ENCODE results near the gene FYN.
"Not testable (repeated sequence)": the region's sequence is repeated elsewhere in the genome, so short reads cannot be mapped to it uniquely, and the experiment has no call there.

The FYN gene

GRCh38 chr6:111683749-111684267 lies 189.4 kb downstream of the FYN start:
- DNase-seq (ENCODE audit: low read depth in 3 of 3) = no peak

DNA sequence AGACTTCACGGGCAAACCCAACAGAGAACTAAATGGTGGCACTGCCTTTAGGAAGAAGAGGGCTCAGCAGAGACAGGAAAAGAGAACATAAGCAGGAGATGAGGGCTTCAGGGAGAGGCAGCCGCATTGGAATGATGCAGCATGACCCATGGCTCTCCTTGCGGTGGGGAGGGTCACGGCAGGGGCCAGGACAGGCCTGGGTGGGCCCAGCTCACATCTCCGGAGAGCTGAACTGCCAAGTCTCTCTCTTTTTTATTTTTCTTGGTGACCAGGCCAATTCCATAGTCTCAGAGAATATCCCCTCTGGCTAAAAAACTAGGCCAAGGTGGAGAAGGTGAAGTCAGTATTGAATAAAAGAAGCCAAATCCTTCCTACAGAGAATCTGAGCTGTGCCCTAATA lies 190.1 kb downstream of the FYN start:
- no peak for DNase-seq (ENCODE audit: low read depth in 3 of 3)

- DNase-seq (ENCODE audit: low read depth in 3 of 3) = no peak
Observed at GRCh38 chr6:111681860-111682259, 191.4 kb downstream of the FYN start.

DNA sequence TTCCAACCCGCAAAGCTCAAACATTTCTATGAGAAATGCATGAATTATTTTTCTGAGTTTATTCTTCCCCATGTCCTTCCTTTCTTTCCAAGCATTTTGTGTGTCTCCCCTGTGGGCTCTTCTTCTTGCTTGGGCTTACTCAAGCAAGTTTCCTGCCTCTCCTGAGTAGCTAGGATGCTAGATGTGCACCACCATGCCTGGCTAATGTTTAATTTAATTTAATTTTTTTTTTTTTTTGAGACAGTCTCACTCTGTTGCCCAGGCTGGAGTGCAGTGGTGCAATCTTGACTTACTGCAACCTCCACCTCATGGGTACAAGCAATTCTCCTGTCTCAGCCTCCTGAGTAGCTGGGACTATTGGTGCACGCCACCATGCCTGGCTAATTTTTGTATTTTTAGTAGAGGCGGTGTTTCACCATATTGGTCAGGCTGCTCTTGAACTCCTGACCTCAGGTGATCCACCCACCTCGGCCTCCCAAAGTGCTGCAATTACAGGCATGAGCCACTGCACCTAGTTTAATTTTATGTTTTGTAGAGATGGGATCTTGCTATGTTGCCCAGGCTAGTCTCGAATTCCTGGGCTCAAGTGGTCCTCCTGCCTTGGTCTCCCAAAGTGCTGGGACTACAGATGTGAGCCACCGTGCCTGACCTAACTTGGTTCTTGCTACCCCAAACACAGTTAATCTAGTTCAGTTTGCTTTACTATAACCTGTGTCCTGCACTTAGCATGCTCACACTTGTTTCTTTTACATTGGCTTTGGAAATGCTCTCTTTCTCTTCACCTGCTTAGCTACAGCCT lies 192.2 kb downstream of the FYN start:
- not testable (repeated sequence) for DNase-seq (ENCODE audit: low read depth in 3 of 3)

GRCh38 chr6:111680015-111680712 lies 193.1 kb downstream of the FYN start:
- DNase-seq (ENCODE audit: low read depth in 3 of 3) = no peak

DNA sequence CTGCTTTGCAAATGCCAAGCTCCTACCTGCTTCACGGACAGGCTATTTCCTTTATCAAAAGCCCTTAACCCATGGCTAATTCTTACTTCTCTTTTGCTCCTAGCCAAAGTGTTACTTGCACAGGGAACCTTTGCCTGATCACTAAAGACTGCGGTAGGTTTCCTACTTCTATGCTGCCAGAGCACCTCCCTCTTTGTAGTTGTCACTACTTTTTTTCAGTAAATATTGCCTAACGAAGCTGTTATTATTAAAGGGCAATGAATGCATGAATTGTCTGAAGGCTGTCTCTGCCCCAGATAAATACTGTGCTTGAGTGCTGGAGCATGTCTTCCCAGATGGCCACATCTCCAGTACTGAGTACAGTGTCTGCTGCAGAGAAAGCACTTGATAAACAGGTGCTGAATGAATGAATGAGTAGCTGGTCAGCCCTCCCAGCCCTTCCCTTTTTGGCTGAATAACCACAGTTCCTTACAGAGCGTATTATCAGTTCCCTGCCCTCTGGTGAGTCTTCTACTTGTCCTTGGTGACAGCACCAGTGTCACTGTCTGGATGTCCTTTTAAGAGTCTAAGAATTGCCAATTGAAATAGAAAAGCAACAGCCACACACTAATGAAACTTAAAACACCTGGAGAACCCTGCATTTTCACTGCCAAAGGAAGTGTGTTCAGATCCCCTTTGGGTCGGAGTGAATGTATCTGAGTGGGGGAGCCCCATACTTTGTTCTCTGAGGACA lies 194.0 kb downstream of the FYN start:
- DNase-seq (ENCODE audit: low read depth in 3 of 3) = no peak

- no peak for DNase-seq (ENCODE audit: low read depth in 3 of 3)
Observed at GRCh38 chr6:111677249-111677990, 195.8 kb downstream of the FYN start.

DNA sequence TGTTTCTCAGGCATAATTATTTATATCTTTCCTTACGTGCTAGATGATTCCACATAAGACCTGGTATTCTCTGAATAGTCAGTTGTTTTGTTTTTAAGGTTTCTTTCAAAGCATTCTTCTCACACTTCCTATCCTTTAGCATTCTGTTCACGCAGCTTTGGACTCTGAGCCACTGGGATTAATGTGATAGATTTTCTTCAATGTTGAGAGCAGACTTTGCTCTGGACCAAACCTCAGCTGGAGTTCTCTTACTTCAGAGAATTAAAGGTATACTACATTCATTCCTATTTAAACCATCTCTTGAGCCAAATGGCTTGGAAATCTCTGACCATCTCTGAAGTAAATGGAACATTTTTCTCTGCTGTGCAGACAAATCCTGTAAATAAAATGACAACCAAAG lies 196.9 kb downstream of the FYN start:
- no peak for DNase-seq (ENCODE audit: low read depth in 3 of 3)

DNA sequence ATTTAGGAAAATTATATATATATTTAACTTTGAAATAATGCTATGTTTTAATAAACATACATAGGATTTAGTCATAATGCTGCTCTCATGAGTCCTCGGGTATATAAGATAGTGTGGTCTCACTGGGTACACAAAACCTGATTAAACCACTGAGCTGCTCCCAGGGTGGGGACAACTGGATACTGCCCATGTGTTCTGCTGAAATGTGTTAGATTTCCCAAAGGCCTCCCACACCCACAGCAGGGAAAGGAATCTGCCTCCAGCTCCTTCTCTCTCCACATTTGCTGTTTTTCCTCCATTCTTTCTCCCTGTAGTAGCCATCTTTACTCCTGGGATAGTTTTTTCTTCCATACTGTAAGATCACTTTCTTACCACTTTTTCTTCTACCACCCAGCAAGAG lies 198.4 kb downstream of the FYN start:
- no peak for DNase-seq (ENCODE audit: low read depth in 3 of 3)

GRCh38 chr6:111674413-111674812 lies 198.8 kb downstream of the FYN start:
- DNase-seq (ENCODE audit: low read depth in 3 of 3) = no peak

- no peak for DNase-seq (ENCODE audit: low read depth in 3 of 3)
Observed at GRCh38 chr6:111673937-111674336, 199.3 kb downstream of the FYN start.

- DNase-seq (ENCODE audit: low read depth in 3 of 3) = no peak
Observed at GRCh38 chr6:111673532-111673931, 199.7 kb downstream of the FYN start.

- no peak for DNase-seq (ENCODE audit: low read depth in 3 of 3)
Observed at GRCh38 chr6:111672761-111673450, 200.3 kb downstream of the FYN start.

GRCh38 chr6:111669326-111669725 lies 203.9 kb downstream of the FYN start:
- no peak for DNase-seq (ENCODE audit: low read depth in 3 of 3)

- no peak for DNase-seq (ENCODE audit: low read depth in 3 of 3)
Observed at GRCh38 chr6:111668410-111668809, 204.8 kb downstream of the FYN start.

- DNase-seq (ENCODE audit: low read depth in 3 of 3) = no peak
Observed at GRCh38 chr6:111667931-111668330, 205.3 kb downstream of the FYN start.

DNA sequence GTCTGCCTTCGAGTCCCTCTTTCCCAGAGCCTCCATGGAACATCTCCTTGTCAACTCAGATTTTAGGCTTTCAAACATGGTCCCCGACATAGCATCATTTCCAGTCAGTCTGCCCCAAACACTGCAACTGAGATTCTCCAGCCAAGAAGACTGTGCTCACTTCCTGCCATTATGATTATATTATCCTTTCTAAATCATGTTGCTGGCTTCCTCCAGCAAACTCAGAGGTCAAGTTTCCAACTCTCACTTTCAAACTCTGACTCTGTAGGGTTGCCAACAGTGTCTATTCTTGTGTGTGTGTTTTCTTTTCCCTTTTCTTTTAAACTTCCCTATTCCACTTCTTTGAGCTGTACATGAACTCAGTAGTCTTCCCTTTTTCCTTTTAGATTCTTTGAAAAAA lies 206.4 kb downstream of the FYN start:
- no peak for DNase-seq (ENCODE audit: low read depth in 3 of 3)

DNA sequence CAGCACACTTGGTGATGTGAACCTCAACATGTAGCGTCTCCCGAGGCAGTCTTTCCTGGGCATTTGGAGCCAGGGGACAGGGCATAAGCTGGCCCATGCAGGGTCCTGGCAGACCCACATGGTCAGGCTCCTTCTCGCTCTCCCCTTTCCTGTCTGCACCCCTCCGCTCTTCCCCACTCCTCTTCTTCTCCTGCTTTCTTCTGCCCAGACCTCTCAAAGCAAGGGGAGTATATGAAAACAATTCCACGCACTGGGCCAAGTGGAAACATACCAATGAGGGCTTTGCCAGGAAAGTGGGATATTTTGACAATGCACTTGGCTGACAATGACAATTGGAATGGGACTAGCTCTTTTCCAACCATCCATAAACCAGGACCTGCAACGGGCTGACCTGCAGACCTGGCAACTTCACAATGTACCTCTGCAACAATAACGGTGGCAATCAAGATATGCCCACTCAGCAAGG lies 208.7 kb downstream of the FYN start:
- no peak for DNase-seq (ENCODE audit: low read depth in 3 of 3)

DNA sequence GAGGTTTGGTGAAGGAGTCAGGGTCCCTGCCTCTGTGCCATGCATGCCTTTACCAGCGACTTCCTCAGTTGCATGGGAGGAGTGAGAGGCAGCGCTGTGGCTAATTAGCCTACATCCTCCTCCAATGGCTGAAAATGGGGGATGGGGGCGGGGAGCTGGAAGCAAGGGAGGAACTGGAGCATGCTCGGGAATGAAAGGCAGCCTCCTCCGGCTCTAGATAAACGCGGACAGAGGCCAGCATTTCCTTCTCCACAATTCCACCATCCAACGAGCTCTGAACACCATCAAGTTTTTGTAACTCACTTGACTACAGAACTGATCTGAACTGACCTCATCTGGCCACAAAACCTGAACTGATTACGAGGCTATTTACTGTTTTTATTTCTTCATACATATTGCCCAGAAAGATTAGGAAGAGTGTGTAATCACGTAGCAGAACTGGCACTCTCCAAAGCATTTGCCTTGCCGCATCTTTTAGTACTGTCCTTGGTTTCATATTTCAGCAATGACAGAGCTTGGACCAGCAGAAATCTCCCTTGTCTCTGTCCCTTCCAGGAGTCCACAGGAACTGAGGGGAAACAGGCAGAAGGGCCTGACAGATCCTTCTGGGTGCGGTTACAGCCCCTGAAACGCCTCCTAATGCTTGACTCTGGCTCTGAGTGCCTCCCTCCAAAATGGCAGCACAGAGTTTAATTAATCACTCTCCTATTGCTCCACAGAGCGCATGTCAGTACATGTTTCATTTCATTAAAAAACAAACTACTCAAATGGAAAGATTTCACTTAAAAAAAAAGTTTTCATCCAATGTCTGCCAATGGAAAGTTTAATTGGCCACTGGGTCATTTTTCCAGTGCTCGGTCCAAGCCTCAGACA lies 209.3 kb downstream of the FYN start:
- DNase-seq (ENCODE audit: low read depth in 3 of 3) = no peak
